GM19239 (cell line): ENCODE data around the gene SVIL.
"Not testable (repeated sequence)": the region's sequence is repeated elsewhere in the genome, so short reads cannot be mapped to it uniquely, and the experiment has no call there.

Experiments used
- DNase-seq: peaks from one replicate; pipeline ENCODE4 v3.0.0; 2011; ENCODE audit warnings: low spot score; ENCODE audit not compliant: insufficient read length
- FAIRE-seq: peaks from 2 replicates; lab custom pipeline; 2011; peaks lifted over from hg19 to GRCh38; lab: Jason Lieb, UNC

Gene SVIL

DNA sequence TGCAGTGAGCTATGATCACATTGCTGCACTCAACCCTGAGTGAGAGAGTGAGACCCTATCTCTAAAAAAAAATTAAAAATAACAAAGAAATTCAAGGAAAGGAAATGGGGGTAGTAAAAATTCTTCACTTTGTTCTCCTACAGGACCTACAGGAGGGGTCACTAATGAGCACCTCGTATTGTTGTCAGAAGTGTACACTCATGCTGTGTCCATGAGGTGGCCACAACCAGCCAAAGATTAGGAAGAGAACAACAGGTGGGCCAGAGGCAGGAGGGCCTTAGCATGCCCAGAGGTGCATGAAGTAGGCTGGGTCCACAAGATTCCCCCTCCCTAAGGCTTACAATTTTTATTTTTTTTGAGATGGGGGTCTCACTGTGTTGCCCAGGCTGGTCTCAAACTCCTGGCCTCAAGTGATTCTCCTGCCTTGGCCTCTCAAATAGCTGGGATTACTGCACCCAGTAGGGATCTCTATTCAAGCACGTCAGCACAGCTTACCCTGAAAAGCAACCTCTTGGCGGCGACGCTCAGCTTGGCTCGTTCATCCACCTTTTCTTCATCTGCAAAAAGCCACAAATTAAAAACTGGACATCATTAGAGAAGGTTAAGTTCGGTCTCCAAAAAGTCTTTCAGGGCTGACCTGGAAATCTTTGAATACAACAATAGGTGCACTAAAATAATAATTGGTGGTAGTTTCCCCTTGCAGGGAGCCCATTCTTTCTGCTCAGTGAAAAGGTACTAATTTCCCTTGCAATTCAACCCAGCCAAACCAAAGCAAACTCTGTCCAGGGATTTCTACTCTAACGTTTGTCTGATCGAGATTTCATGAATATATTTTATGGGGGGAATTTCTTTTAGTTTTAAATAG lies 104.4 kb downstream of the SVIL start:
- no peak for DNase-seq
- FAIRE-seq = no peak

DNA sequence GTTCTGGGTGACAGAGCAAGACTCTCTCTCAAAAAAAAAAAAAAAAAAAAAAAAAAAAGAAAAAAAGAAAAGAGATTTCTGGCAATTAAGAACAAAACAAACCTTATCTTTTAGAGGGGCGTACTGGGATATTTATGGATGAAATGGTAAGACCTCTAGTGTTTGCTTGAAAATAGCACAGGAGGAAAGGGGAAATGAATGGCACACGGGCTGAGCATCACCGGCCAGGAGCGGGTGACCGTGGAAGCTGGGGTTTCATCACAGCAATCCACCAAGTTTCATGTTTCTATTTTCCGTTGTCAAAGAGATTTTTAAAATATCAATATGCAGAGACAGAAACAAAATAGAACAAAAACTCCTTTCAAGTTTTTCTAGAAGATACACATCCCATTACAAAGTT lies 105.6 kb downstream of the SVIL start:
- FAIRE-seq = no peak
- no peak for DNase-seq

DNA sequence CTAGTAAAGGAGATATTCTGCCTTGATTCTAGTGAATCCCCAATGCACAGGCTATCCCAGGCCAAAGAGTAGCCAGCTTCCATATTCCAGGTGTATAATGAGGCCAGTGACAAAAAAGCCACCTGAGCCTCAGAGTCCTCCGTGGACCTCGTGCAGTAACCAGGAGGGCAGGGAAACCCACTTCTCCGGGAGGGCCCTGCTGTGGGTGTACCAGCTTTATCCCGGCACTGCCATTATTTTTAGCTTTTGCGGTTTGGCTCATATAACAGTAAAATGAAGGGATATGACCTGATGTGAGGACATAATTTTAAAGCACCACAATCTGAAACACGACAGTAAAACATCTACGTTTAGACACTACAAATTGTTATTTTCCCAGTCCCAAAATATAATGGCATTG lies 109.0 kb downstream of the SVIL start:
- DNase-seq = no peak
- no peak for FAIRE-seq

DNA sequence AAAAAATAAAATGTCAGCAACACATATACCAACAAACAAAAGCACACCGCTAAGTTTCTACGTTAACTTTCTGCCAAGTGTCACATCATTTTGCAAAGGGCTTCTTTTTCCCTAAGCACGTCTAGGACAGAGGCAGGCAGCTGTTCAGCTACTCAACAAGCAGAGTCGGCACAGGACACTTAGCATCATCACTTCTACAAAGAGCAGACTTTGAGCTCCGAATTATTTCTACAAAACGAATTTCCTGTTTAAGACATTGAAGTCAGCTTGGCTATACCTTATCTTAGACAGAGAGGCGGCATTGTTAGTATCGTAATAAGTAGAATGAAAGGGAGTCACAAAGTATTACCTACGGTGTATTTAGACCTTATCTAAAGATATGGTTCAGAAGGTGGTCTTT lies 110.1 kb downstream of the SVIL start:
- no peak for FAIRE-seq
- DNase-seq = no peak

DNA sequence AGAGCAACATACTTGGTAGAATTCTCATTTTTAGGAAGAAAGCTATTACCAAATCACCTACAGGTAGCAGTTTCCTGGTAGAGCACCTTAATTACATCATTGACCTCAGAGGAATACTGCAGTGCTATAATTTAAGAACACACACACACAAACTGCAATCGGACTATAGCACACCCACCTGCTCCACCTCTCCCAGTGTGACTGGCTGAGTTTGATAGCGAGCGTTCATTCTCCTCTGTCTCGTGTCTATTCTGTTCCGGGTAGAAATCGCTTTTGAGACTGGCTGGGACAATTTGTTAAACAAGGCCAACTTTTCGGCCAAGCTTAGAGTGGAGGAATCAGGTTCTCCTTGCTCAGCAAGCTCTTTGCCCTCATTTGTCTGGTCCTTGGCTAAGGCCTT lies 110.5 kb downstream of the SVIL start:
- DNase-seq (no peak), FAIRE-seq (no peak)

DNA sequence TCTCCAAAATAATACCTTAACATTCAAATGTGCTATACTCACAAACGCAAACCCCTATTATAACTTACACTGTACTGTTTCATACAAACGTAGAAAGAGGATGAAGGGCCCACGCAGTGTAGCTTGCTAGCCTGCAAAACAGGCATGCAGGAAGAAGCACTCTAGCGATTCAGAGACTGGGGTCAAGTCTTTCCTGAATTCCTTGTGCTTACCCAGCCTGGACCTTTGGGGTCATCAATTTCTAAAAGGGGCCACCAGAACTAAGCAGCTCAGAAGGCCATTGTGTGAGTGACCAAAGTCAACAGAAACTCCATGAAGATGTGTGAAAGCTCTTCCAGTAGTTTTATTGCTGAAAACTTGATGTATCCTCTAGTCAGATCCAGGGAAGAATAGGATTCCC lies 111.9 kb downstream of the SVIL start:
- DNase-seq = no peak
- no peak for FAIRE-seq

DNA sequence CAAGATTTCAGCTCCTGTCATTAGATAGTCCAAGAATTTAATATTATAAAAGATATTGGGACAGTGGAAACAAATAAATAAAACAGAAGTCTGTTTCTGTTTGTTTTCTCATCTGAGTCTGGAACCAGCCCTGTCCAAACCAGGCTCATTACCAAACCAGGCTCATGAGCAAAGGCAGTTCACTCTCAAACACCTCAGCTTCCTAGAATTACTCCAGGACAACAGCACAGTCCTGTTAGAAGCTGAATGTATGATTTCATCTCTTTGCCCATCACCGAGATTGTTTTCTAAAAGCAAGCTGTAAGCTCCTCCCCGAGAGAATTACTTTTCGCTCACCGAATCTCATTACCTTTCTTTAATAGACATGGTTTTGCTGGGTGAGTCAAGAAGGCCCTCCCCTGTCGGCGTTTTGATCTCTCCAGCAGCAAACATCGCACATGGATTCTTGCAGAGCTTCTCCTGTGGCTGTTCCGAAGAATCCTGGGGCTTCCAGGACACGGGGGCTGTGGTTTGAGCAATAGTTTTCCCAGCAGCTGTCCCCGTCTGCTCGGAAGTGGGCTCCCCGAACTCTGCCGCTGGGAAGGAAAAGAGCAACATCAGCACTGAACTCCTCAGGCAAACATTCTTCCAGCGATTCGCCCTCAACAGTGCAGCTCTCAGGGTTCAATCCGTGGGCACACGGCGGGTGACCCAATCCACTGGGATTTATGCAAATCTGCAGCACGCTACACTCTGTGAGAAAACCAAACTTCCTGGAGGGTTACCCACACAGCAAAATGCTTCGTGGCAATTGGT lies 112.5 kb downstream of the SVIL start:
- DNase-seq (no peak), FAIRE-seq (no peak)

DNA sequence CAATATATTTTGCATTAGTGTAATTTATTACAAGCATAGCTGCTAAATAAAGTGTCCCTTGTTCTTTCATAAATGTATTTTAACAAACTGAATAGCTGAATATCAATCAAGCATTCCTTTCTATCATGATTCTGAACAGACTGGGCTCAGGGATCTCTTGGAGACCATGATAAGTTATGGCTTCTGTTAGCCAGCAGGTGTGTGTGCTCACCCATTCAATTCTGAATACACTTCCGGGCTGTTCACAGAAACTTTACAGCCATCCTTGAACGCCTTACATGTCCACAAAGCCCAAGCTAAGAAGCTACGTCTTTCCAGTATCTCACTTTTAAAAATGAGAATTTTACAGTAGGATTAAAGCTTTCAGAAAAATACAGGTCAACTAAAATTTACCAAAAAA lies 115.1 kb downstream of the SVIL start:
- DNase-seq (no peak), FAIRE-seq (no peak)

DNA sequence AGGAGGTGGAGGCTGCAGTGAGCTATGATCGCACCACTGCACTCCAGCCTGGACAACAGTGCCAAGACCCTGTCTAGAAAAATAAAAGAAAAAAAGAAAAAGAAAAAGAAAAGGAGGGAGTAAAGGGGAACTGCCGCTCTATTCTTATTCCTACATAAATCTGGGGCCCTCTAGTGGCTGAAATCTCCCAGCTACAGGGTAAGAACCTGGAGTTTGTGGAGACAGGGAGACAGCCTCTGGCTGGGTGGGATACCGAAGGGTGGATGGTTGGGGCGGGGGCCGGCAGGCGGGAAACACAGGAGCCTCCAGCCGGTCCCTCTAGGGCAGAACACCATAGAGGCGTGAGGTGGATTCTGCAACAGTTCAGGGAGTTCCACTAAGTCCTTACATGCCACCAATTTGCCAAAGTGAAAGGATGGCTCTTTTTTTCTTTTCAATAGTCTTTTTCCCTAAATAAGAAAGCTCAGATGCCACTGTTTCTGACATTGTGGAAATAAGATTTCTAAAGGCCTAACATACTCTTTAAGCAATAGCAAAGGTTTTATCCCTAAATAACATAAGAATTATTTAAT lies 117.3 kb downstream of the SVIL start:
- FAIRE-seq (no peak), DNase-seq (no peak)

DNA sequence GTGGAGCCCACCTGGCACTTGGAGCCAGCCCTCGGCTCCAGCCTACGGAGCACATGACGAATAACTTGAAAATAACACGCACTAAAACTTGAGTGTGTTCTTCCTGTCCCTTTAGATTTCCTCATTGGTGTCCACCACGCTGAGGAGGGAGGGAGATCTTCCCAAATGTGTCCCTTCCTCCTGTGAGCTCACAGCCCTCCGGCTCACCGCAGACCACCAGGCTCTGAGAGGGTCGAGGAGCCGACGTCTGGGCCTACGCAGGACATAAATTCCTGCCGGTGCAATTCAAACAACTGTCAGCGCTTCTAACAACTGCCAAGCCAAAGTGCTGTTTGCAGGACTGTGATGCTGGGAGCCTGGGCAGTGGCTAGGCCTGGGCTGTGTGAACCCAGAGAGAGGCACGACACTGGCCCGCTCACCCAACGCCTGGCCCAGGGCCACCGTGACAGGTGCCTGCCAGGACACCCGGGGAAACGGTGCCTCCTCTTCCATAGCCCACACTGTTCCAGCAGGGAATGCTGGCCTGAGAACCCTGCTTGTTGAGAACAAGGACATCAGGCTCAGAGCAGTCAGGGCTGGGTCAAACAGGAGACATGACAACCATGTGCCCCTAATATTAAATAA lies 118.3 kb downstream of the SVIL start:
- not testable (repeated sequence) for DNase-seq, FAIRE-seq

DNA sequence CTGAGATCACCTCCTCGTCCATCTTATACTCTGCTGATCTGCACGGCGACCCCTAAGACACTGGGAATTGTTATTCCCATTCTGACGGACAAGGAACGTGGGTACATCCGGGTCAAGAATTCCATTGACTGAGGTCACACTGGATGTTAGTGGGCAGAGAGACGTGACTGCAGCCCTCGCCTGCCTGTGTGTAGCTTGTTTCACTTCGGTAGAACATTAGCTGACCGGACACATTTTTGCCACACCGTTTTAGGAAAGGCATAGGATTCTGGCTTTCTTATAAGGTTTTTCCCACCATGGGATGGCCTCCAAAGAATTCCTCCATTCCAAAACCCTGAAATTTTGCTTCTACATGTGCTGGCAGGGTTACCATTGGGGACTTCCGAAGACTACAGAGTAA lies 118.9 kb downstream of the SVIL start:
- not testable (repeated sequence) for FAIRE-seq

DNA sequence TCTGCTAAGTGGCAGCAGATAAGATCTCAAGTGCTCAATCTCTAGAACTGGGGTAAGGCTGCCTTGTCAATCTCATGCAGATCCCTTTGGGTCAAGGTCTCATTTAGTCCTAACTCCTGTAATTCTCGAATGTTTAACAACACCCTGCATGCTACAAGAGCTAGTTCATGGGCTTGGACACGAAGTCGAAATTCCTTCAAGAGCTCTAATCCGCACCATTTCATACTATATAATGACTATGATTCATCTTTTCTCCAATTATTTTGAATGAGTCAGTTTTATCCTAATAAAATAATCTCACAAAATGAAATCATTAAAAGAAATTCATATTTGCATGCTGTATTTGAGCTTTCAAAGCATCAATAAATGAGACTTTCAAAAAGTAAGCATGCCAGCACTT lies 119.7 kb downstream of the SVIL start:
- not testable (repeated sequence) for DNase-seq, FAIRE-seq

More for the DNA sequence above, 118.9 kb downstream of the SVIL start:
- DNase-seq = not testable (repeated sequence)

DNA sequence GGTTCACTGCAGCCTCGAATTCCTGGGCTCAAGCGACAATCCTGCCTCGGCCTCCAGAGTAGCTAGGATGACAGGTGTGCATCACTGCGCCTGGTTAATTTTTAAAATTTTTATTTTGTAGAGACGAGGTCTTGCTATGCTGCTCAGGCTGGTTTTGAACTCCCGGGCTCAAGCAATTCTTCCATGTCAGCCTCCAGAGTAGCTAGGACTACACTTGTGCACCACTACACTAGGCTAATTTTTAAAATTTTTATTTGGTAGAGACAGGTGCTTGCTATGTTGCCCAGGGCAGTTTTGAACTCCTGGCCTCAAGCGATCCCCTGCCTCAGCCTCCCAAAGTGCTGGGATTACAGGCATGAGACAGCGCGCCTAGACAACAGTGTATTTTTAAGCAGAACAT lies 120.5 kb downstream of the SVIL start:
- no peak for FAIRE-seq
- DNase-seq = no peak

DNA sequence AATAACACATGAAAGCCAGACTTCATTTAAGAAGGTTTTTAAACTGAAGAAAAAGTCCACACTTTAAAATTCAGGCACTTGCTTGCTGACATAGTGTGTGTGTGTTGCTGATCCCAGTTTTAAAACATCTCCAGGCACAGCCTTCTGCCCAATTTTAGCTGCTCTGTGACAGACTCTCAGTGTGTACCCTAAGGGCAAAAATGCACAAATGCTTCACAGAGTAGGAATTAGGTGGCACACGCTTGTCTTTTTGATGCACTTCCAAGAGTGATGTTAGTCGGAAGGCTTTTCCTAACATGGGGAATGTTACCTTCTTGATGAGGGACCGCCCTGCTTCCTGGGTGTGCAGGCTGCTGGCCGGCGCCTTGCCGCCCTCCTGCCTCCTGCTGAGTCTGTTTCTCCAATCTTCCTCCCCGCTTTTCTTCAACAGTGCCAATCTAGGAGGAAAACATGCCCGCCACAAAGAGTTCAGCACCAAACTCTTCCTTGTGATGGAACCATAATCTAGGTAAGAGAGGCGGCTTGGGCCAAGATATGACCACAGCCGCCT lies 122.3 kb downstream of the SVIL start:
- no peak for DNase-seq
- FAIRE-seq = no peak

DNA sequence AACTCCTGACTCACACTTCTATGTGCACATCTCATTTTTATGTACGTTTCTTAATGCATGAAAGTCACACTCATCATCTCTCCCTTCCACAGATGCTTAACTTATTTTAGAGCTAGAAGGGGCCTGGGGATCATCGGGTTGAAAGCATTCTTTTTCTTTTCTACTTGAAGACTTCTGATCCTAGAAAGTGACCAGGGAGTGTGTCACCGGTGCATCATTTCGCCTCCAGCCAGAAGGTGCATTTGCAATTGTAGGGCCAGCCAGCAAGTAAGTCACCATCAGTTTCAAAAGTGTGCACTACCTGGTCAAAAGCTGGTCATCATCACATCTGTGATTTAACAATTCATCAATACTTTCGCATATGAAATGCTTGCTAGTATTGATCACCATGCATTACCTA lies 123.0 kb downstream of the SVIL start:
- FAIRE-seq, DNase-seq: not testable (repeated sequence)

DNA sequence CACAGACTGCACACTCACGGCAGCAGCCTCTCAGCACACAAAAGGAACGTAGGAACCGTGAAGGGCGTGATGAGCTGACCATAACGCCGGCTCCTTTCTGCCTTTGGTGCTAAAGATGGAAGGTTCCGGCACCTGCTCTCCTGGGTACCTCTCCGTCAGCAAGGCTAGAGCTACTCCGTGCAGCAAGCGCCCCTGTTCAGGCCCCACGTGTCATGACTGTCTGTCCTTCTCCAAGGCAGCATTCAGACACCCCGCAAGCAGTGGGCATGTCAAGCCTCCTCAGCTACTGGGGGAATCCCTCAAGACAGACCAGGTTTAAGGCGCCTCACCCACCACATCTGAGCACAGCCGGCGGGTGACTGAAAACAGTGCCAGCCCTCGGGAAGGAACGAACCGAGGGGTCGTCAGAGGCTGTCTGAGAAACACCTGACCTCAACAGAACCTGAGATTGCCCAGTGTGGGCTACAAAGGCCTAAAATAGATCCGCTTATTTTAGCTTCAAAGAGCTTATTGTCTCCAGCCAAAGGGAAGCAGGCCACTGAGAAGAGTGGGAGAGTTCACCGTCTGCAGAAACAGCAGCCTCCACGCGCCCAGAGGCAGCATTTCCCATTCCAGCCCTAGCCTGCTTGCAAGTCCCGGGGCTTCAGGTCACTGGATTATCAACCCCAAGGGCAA lies 124.2 kb downstream of the SVIL start:
- FAIRE-seq, DNase-seq: not testable (repeated sequence)

DNA sequence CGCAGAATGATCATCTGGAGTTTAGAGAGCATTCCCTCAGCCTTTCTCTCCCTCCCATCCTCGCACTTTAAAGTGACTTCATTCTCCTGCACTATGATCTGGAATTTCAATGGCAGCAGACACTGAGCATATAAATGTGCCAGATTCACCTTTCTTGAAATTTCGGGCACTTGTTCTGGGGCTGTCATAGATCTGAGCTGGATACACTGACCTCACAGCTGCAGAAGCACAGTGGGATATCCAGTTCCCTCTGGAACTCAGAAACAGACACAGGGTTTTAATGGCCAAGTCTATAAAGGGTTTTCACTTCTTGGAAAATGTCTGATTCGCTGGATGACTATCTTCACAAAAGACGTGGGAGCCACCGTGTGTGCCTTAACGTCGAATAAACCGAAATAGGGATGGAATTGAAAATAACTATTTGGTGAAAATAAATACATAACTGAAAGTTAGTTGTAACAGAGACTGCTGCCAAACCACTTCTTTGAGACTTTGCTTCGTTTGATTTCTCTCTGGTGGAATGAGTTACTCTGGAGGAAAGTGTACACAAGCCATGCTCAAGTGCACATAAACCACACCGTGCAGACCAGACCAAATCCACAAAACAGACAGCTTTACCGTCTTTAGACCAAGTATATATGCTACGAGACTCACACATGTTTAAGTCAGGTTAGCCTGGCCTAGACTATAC lies 126.1 kb downstream of the SVIL start:
- FAIRE-seq = no peak
- no peak for DNase-seq

DNA sequence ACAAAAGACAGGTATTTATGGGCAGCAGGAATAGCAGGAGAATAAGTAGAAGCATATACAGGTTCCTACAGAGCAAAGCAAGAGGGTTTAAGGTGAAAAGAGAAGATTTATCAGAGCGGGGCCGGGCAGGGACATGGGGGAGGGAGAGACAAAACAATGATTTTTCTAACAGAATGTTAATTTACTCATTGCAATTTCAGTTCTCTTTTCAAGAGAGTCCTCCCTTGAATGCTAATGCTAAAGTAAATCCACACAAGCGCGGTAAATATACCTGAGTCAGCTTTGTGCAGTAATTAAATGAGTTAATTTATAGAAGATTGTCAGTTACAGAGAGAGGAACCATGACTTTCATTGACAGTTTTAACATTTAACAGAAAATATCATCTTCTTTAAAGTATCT lies 127.0 kb downstream of the SVIL start:
- DNase-seq, FAIRE-seq: not testable (repeated sequence)

DNA sequence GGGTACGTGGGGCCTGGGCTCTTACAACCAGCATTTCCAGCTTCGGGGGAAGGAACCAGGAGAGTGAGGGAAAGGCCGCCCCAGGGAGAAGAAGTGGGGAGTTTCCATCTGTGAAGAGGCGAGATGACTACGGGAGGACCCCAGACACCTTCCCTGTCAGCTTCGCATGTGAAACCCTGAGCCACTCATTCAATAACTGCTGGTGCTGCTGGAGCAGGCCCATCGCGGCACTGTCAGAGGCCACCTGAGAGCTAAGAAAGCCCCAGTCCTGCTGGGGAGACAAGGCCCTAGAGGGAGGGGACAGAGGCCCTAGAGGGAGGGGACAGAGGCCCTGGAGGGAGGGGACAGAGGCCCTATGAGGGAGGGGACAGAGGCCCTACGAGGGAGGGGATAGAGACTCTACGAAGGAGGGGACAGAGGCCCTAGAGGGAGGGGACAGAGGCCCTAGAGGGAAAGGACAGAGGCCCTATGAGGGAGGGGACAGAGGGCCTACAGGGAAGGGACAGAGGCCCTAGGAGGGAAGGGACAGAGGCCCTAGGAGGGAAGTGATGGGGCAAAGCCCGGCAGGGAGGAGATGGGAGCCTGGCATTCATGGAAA lies 128.3 kb downstream of the SVIL start:
- not testable (repeated sequence) for FAIRE-seq, DNase-seq
